Fibroblast of skin of abdomen (primary cell): ENCODE measurements around the gene TBC1D10B.

Experiments
- DNase-seq: peaks from one replicate; pipeline ENCODE4 v3.0.0-alpha.2; 2013

The TBC1D10B gene

DNA sequence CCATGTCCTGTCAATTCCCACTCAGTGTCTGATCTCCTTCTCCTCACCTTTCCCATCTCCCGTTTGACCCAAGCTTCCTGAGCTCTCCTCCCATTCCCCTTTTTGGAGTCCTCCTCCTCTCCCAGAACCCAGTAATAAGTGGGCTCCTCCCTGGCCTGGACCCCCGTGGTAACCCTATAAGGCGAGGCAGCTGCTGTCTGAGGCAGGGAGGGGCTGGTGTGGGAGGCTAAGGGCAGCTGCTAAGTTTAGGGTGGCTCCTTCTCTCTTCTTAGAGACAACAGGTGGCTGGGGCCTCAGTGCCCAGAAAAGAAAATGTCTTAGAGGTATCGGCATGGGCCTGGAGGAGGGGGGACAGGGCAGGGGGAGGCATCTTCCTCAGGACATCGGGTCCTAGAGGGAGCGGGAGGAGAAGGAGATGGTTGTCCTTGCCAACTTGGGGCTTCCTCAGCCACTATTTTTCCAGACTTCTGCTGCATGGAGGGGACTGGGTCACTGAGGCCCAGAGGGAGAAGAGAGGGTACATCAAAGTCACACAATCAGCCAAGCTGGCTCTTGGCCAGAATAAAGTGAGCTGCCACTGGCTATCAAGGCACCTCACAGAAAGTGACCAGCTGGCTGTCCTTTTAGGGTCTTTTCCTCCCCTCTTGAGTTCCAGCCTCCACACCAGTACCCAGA lies 1.9 kb upstream of the TBC1D10B start:
- no peak for DNase-seq

DNA sequence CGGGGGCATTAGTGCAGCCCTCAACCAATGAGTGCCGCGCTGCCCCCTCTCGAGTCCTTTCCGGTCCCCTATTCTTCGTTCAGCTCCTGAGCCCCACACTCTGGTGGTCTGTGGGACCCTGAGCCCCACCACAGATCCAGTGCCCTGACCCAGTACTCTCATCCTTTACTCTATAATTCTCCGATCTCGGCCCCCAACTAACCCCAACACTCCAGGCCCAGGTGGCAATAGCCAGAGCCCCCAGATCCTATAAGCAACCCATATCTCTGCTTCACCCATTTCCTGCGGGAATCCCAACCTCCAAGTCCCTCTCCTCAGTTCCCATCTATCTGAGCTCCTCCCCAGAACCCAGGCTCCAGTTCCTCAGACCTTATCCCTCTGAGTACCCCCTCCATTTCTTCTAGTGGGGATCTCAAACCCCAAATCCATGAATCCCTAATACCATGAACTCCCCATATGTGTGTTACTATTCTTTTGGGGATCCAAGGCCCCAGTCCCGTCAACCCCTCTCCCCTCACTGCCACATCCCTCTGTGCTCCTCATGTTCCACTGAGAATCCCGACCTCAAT lies 1.0 kb upstream of the TBC1D10B start:
- DNase-seq, result no peak

DNA sequence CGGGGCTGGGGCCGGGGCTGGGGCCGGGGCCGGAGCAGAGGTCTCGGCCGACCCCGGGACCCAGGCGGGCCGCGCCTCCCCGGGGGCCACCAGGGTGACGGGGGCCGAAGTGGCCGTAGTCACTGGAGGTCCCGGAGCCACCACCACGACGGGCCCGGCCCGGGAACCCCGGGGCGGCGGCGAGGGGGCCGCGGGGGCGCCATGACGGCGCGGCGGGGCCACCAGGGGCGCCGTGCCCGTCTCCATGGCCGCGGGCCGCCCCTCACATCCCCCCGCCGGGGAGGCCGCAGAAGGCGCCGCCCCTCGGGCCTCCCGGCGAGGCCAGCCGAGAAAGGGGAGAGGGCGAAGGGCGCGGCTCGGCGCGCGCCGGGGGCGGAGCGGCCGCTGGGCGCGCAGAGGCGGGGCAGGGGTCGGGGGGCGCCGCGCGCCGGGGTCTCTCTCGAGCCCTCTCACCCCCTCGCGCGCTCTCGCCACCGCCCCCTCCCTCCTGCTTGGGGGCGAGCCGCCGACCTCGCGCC lies 297 bp downstream of the TBC1D10B start:
- no peak for DNase-seq

DNA sequence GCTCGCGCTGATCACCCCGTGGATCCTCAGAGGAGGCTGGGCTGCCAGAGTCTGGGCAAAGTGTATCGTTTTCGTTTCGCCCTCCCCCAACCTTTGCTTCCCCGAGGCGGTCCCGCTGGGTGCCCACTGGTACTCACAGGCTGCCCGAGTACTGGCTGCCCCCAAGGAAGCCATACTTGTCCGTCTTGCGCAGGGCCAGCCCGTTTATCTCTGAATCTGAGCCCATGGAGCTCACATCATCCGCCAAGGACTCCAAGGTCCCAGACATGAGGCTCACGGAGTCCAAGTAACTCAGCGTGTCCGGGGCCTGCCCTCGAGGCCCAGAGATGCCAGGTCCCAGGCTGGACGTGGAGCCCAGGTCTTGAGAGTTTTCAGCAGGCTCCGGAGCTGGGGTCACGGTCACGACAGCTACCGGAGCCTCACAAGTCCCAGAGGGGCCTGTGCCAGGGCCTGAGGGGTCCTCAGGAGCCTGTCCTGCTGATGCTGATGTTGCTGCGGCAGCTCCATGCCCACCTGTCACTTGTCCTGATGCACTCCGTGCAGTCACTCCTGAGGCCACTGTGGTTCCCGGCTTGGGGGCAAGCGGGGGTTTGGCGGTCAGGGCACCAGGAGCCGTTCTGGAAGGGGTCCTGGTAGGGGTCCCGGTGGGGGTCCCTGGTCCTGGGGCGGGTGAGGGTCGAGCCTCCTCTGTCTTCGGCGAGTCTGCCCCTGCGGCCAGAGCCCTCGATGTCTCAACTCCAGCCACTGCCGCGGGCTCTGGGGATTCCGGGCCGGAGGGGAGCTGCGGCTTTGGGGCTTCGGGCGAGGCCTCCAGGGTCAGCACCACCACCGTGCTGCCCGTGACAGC lies 980 bp downstream of the TBC1D10B start:
- DNase-seq, result no peak

DNA sequence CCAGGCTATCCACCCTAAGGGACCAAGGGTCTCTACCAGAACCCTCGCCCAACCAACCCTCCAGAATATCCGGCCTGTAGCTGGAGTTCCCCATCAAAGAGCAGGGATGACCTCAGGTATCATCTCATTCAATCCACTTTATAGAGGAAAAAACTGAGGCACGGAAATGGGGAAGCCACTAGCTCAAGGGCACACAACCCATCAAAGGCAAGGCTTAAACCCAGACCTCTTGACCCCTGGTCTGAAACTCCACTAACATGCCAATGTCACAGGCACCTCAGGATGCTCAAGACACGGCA lies 1.6 kb downstream of the TBC1D10B start:
- no peak for DNase-seq

DNA sequence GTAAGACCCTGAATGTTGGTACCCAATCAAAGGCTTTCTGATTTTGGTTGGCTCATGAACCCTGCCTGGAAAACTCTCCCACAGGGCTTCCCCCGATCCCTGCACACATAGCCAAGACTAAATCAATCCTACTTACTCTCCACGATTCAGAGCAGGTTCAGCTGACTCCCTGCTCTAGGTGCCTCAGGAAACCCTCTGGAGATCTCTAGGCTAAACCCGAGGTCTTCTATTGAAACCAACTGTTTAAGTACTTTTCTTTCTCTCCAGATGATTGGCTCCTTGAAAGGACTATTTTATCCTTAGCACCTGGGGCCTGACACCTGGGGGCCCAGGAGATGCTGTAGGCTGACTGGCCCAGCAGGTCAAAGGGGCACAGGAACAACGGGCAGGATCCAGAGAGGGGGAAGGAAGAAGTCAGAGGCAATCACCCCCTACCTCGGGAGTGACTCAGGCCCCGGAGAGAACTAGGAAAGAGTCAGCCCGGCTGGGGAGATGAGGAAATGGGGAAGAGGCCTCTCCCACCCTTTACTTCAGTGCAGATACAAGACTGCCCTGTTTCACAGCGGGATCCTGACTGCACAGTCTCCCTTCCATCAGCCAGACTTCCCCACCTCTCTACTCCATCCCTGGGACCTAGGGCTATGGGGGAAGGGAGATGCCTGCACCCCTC lies 2.0 kb downstream of the TBC1D10B start:
- peak; percentile 33 for DNase-seq

DNA sequence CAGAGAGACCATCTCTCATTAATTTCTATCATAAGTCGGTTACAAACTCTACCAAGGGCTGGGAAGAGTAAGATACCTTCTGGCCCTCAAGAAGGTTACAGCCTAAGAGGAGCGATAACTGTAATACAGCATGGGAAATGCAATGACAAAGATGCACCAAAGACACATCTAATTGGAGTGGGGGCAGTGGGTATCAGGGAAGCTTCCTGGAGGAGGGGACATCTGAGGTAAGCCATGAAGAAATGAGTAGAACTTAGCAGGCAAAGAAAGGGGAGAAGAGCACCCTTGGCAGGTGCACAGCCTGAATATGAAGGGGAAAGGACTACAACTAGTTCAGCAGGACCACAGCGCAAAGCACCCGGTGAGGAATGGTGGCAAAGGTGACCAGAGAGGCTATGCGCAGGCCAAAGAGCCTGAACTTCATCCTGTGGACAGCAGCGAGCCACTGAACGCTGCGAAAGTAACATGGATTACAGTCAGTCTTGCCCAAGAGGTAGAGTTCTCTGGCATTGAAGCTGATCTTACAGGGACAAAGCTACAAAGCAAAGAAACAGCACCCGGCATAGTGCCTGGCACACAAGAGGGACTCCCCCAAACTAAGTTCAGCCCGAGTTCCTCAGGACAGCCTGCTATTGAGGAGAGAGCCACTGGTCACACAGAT lies 2.8 kb downstream of the TBC1D10B start:
- DNase-seq, result no peak

DNA sequence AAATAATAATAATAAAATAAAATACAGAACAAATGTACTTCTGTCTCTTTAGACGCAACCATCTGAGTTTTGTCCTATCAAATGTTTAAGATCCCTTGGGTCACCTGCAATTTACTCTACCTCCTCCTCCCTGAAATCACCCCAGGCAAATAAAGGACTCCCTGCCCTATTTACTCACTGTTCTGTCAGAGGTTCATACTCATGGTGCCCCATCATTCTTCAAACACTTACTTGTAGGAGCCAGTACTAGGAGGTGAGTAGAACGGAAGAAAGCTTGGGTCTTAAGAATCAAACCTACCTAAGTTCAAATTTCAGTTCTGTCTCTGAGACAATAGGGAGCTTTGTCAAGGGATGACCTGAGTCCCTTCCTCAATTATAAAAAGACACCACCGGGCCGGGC lies 3.8 kb downstream of the TBC1D10B start:
- DNase-seq, result no peak

DNA sequence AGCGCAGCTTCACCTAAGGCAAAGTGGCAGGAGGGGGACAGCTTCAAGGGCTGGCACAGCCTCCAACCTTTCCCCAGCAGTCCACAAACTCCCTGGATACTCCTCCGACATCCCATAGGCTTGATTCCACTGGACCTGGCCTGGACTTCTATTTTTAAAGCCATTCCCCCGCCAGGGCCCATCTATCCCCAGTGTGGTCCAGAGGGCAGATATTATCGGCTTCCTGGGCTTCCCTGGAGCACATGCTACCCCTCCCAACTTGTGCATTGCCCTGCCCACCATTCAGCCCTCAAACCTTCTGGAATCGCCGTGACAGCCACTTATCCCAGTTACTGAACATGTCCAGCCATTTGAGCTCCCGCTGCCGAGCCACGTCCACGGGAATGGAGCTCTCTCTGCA lies 5.1 kb downstream of the TBC1D10B start:
- DNase-seq, result no peak

DNA sequence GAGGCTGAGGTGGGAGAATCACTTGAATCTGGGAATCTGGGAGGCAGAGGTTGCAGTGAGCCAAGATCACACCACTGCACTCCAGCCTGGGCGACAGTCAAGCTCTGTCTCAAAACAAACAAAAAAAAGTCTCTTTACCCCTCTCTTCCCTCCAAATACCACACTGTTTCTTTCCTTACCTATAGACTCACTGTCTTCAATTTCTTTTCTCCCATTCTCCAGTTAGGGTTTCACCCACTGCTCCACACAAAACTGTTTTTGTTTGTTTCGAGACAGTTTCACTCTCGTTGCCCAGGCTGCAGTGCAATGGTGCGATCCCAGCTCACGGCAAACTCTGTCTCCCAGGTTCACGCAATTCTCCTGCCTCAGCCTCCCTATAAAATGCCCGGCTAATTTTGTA lies 9.1 kb downstream of the TBC1D10B start:
- no peak for DNase-seq

DNA sequence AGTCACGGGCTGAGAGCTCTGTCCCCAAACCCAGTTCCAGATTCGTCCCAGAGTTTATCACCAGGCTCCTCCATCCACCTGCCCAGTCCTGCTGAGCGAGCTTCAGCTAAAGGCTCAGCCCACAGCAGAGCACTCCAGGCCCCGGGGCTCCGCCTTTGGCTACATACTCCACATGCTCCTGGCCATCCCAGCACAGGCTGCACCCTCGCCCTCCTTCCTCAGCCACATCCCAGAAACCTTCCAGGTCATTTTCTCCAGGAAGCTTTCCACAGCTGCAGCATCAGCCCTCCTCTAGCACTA lies 10.5 kb downstream of the TBC1D10B start:
- DNase-seq, result no peak

DNA sequence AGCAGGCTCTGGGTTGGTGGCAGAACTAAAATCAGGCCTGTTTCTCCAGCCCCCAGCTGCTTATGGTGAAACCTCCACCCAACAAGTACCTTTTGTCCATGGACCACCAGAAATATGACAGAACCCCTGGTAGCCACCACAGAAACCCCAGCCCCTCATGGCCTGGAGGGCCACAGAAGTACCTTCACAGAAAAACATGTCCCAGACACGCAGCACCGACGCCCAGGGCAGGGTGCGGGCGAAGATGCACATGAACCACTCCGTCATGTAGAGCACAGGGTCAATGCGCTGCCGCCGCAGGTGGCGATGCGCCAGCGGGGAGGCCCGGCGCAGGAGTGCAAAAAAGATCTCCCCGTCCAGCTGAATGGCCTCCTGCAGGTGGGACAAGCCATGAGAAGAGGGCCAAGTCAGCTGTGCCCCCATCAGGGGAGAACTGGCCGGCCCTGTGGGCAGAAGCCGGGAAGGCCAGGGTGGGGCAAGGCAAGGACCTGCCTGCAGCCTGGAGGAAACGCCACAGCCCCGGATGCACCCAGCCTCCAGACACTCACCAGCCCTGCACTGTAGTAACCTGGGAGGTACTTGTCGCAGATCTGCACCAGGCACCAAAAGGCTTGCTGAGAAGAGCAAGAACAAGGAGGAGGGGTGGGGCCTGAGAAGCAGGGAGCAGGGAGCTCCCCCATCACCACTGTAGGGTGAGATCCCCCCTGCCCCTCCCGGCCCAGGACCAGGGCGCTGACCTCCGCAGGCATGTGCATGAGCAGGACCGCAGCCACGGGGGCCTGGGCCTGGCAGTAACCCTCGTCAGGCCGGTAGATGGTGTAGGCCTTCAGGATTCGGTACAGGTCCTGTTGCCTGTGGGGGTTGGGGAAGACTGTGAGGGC lies 11.1 kb downstream of the TBC1D10B start:
- no peak for DNase-seq

DNA sequence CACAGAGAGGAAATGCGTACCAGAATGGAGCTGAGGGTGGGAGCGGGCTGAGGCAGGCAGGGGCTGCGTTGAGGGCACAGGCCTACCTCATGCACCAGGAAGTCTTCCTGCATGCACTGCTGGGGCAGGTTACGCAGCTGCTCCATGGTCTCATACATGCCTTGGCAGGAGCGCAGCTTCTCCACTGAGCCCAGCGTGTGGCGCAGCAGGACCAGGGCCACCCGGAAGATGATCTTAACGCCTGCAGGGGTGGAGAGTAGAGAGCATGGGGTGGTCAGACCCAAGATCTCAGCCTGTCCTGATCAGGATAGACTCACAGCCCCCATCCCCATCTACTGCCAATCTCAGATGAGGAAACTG lies 11.7 kb downstream of the TBC1D10B start:
- no peak for DNase-seq

DNA sequence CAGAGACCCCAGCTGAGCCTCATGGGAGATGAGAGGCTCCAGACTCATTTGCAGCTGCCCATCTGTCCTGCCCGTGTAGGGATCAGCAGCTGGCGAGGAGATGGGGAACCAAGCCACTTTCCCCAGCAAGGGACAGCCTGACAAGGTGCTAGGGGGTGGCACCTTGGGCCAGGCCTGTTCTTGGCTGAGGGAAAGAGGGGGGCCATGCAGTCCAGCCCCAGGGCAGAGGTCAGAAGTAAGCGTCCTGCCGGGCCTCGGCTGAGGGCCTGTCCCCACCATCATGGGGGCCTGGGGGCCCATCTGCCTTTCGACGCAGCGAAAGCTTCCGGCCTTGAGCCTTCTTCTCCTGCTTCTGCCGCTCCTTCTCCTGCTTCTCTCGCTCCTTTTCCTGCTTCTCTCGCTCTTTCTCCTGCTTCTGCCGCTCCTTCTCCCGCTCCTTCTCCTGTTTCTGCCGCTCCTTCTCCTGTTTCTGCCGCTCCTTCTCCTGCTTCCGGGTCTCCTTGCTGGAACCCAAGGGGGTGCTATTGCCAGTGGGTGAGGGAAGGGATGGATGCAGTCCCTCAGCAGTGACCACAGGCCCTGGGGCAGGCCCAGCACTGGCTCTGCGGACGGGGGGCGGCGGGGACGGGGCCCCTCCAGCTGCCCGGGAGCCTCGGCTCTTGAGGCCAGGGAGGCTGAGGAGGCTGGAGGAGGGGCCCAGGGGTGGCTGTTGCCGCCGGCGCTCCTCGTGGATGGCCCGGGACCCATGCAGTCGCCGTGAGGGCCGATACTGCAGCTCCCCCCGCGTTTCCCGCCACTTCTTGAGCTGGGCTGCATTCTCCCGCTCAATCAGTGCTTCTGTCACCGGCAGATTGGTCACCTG lies 12.3 kb downstream of the TBC1D10B start:
- DNase-seq, result no peak

DNA sequence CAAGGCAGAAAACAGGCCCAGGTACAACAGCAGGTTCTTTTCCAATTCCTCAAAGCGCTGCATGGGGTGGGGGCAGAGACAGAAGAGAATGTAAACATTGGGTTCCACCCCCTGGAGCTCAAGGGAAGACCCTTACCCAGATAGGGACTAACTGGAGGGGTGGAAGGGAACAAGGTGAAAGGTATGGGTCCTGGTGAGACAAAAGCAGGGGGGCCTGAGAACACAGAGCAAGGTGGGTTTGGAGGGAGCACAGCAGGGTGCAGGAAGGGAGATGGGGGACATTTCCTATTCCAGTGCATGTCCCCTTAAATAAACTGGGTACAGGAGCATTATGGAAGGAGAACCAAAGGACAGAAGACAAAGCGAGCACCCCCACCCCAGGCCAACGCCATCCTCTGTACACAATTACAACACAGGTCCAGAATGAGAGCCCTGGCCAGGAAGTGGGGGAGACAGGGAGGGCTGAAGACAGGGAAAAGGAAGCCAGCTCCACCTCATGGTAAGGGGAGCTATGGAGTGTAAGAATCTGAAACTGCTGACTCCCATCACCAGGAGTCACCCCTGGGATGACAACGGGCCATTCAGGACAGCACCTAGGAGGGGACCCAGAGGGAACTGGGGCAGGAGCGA lies 13.1 kb downstream of the TBC1D10B start:
- DNase-seq, result no peak

DNA sequence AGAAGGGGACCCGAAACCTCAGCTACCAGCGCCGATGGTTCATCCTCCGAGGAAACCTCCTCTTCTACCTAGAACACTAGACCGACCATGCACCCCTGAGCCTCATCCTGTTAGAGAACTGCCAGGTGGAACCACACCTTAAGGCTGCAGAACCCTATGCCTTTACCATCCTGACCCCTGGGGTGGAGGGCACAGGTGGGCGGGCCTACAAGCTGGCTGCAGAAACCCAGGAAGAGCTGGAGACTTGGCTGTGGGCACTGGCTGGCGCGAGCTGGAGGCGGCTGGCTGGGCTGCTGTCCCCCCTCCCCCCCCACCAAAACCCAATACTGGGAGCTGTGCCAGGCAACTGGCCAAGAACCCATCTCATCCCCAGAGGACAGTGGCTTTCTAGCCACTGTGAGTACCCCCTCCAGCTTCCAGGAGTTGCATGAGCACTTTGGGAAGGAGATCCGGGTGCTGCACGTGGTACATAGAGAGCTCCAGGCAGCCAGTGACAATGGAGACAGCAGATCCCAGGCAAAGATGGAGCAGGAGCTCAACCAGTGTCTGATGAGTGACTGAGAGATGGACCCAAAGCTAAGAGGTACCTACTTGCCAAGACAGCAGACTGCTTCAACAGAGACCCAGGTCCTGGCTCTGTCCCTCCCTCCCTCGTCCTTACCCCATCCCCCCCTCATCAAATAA lies 13.8 kb downstream of the TBC1D10B start:
- DNase-seq, result no peak

DNA sequence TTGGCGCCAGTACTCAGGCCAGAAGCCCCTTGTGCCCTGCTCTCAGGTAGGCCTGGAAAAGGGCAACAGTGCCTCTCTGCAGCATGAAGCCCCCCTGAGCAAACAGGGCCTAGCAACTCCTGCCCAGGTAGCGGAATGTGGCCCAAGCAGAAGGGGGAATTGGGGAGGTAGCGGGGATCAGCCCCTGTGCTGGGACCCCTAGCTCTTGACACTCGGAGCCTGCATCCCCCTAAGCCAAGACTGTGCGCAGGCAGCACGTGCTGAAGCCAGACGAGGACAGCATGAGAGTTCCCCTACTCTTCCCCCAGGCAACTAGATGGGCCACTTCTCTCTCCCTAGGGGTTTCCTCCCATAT lies 14.4 kb downstream of the TBC1D10B start:
- no peak for DNase-seq

DNA sequence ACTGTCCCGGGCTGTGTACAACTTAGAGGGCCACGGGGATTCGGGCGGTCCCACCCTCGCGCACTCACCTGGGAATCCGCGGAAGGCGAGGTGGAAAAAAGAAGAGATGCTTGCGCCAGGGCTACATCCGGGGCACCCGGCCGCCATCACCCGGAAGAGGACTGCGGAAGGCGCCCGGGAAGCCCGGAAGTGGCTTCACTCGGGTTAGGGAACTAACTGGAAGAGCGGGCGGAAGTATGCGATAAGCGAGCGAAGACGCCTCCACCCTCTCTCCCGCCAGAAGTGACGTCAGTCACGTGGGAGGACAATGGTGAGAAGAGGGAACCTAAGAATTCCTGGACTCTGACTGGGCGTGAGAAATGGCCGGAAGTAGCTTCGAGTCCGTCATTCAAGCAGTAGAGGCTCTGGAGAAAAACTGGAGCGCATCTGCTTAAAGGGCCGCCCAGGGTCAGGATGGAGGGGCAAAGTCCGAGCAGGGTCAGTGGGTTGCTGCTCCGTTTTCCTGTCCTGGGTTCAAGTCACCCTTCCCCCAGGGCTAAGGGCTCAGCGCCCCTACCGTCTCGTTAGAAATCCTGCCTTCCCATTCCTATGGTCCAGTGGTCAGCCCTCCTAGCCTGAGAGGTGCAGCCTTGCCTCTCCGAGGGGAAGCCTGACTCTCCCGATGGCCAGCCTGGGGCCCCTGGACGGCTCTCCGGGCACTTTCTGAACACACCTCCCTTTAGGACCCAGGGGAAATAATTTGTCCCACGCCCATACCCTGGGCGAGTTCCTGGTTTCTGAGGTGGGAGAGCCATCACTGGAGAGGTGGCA lies 14.9 kb downstream of the TBC1D10B start, which contains the start of gene CD2BP2:
CD2BP2 (minus strand) TSS at position 165 of the 810 bp plus-strand sequence. CDS start 627 bp downstream, outside the sequence.
- DNase-seq, result peak; percentile 100
